Iris pigment epithelial cell (primary cell): Measurements from ENCODE around the gene ARFGAP1.
"Not testable (repeated sequence)": the region's sequence is repeated elsewhere in the genome, so short reads cannot be mapped to it uniquely, and the experiment has no call there.

ENCODE experiments used
- DNase-seq: peaks from one replicate; pipeline ENCODE4 v3.0.0-alpha.2; 2011; ENCODE audit warnings: low read depth

The ARFGAP1 gene

DNA sequence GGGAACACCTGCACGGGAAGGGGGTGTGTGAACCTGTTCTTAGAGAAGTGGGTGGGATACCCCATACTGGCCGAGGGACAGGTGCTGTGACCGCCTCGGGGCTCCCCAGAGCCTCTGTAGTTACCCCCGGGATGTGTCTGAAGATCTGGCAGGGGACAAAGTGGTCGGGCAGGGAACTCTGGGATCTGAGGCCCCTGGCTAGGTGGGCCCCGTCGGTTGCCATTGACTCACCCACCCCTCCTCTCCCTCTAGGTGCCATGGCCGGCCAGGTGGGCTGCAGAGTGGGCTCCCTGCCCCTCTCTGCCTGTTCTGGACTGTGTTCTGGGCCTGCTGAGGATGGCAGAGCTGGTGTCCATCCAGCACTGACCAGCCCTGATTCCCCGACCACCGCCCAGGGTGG lies 32.6 kb upstream of the ARFGAP1 start:
- DNase-seq, result no peak

DNA sequence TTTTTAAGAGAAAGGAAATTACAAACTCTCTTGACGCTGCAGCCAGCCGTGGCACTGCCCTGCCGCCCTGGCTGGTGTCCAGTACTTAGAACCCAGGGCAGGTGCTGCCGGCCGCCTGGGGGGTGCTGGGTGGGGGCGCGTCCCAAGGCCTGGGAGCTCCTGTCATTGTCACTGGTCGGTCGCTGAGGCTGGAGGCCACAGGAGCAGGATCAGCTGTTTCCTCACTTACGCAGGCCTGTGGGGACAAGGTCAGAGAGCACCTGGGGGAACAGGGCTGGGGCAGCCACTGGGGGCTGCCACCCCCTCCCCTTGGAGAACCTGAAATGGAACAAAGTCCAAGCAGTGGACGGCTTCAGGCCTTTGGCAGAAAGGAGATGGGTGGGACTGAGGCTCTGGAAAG lies 31.3 kb upstream of the ARFGAP1 start:
- no peak for DNase-seq

DNA sequence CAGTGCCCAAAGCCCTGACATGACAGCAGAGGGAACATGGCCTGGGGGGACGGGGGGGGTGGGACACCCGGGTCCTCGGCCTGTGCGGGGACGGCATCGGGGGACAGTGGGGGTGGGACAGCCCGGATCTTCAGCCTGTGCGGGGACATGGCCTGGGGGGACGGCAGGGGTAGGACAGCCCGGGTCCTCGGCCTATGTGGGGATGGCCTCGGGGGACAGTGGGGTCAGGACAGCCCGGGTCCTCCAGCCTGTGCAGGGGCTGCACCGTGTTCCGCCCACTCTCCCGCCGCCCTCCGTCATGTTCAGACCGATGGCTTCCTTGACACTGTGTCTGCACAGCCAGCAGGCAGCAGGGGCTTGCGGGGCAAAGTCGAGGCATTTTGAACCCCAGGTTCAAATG lies 29.9 kb upstream of the ARFGAP1 start:
- no peak for DNase-seq

DNA sequence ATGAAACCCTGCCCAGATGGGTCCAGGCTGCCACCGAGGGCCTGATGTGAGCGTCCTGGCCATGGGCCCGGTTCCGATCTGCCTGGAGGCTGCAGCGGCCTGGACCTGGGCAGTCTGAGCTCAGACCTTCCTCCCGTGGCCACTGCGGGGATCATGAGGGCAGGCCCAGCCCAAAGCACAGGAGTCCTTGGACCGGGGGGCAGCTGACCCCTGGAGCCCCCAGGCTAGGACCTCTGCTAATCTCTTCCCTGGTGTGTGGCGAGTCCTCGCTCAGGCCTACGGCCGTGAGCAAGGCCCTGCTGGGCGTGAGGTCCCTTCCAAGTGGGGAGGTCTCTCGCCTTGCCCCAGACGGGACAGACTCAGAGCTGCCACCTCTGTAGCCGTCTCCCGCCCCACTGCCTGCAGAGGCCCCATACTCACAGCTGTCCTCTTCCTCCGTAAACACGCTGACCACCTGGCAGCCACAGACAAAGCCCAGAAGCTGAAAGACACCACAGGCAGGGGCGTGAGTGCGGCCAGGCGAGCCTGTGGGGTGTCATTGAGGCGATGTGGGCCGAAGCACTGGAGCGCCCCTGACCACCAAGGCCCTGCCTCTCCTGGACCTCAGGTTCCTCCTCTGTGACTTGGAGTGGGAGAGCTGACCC lies 28.9 kb upstream of the ARFGAP1 start:
- no peak for DNase-seq

DNA sequence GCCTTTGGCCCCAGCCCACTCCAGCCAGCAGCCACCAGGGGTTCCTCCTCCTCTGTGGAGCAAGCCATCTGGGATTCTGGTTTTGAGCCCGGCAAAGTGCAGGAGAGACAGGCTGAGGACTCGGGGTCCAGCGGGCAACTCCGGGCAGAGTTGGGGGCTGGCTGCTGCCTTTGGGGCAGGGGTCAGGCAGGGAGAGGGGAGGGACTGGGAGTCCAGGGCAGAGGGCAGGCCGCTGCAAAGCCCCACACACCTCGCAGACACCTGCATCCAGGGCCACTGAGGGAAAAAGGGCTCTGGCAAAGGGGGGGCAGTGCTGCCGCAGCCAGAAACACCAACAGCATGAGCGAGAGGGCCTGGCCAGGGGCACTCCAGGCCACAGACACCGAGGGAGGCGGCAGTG lies 28.1 kb upstream of the ARFGAP1 start:
- DNase-seq, result no peak

DNA sequence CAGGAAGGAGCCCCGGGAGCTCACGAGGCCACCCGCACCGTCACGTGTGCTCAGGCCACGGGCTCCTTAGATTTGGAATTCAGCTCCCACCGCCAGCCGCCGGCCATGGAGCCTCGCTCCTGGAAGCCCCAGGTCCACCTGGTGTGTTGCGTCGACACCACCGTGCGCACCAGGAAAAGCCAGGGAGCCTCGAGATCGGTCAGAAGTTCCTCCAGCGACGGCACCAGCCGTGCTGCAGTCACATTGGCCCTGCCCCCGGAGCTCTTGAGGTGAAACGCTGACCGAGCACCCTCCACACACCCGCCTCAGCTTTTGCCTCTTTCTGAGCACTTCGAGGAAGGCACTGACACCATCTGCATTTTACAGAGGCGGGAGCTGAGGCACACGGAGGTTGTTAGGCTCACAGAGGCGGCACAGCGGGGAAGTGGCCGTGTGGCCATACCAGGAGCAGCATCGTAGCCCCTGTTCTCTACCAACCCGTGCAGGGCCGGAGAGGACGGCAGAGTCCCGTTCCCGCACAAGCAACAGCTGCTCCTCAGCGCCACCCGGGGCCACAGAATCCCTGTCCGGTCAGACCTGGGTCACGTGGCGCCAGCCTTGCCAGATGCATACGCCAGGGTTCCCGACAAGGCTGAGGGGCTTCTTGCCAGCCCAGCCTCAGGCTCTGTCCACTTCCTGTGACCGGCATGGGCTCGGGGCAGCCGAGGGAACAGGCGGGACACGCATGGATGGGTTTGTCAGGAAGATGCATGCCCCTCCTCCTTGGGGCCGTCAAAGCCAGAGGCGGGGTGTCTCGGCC lies 25.9 kb upstream of the ARFGAP1 start:
- no peak for DNase-seq

DNA sequence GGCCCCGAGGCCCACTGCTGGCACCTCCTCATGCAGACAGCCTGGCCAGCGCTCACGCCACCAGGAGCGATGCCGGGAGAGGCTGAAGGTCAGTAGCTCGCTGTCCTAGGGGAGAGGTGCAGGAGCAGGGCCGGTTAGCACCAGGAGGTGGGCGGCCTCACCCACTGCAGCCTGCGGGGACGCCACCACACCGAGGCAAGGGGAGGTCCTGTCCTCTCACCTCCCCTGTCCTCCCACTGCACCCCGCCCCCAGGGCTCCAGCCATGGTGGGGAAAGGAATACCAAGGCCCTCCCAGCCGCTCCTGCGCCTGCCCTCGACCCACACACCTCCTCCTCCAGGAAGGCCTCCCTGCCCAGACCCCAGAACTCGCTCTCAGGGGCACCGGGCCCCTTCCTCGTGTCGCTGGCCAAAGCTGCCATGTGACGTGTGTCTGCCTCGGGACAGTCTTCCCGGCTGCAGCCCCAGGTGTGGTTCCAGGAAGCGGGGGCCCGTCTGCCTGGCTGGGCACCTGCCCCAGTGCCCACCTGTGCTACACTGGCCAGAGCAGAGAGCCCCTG lies 24.9 kb upstream of the ARFGAP1 start:
- DNase-seq, result no peak

DNA sequence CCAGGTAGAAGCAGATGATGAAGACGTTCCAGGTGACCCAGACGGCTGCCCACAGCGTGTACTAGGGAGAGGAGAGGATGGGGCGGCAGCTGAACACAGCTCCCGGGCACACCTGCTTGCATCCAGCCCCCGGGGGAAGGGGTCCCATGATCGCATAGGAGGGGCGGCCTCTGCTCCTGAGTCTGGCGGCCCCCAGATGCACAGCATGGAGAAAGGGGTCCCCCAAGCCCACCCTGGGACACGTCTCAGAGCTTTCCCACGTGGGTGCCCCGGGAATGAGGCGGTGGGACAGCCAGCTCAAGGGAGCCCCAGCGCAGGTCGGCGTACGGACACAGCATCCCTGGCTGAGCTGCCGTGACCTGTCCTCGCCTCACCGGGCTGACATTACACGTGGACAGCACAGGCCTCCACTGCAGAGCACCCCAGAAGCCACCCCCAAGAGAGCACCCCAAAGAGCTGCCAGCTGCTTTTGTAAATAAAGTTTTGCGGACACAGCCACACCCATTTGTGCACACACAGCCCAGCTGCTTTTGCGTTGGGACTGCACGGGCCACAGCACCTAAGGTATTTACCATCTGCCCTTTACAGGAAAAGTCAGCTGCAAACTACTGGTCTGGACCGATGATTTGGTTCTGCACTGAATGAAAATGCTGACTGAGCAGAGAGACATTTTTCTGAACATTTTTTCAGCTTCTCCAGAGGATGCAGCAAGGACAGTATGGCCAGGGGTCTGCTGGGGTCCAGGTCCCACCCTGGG lies 23.6 kb upstream of the ARFGAP1 start:
- no peak for DNase-seq

DNA sequence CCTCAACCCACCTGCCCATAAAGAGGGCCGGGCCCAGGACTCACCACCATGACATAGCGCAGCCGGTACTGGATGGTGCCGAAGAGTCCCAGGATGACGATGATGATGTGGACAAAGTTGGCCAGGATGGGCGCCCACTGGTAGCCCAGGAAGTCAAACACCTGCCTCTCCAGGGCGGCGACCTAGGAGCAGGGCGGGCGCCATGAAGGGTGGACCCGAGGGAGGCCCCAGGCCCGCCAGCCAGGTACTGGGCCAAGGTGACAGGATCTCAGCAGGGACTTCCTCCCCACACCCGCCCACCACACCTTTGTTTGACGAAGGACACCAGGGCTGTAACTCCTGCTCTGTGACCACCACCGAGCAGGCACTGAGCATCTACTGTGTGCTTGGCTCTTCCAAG lies 22.7 kb upstream of the ARFGAP1 start:
- DNase-seq, result no peak

DNA sequence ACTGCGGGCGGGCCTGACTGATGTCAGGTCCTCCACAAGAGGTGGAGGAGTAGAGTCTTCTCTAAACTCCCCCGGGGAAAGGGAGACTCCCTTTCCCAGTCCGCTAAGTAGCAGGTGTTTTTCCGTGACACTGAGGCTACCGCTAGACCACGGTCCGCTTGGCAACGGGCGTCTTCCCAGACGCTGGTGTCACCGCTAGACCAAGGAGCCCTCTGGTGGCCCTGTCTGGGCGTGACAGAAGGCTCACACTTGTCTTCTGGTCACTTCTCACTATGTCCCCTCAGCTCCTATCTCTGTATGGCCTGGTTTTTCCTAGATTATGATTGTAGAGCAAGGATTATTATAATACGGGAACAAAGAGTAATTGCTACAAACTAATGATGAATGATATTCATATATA lies 21.3 kb upstream of the ARFGAP1 start:
- DNase-seq, result not testable (repeated sequence)

DNA sequence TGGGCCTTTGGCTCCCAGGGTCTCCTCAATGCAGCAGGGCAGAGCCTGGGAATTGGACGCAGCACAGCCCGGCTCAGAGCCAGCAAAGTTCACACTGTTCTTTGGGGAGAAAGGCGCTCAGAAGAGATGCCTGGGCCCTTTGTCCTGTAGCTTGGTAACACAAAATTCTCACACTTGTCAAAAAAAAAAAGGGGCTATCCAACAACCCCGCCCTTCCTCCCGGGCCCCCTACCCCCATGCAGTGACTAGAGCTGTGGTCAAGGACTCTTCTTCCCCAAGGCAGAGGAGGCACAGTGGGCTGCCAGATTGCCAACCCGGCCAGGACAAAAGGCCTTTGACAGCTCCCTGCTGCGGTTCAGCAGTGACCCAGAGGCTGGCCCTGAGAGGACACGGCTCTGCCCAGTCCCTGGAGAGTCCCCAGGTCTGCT lies 20.3 kb upstream of the ARFGAP1 start:
- DNase-seq, result no peak

DNA sequence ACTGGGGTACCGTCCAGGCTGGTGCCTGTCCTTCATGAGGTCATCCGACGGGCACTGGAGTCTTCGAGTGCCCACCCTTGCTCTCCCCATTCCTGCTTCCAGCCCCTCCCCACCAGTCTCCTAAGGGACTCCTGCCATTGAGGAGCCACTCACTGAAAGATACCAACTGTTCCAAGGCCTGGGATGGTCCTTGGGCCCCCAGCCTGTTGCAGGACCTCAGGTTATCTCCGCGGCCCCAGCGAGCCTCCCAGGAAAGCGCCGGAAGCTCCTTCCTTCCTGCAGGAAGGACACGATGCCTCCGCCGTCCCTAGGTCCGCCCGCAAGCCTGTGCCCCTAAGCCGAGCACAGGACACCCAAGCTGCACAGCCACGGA lies 19.6 kb upstream of the ARFGAP1 start:
- DNase-seq, result no peak

DNA sequence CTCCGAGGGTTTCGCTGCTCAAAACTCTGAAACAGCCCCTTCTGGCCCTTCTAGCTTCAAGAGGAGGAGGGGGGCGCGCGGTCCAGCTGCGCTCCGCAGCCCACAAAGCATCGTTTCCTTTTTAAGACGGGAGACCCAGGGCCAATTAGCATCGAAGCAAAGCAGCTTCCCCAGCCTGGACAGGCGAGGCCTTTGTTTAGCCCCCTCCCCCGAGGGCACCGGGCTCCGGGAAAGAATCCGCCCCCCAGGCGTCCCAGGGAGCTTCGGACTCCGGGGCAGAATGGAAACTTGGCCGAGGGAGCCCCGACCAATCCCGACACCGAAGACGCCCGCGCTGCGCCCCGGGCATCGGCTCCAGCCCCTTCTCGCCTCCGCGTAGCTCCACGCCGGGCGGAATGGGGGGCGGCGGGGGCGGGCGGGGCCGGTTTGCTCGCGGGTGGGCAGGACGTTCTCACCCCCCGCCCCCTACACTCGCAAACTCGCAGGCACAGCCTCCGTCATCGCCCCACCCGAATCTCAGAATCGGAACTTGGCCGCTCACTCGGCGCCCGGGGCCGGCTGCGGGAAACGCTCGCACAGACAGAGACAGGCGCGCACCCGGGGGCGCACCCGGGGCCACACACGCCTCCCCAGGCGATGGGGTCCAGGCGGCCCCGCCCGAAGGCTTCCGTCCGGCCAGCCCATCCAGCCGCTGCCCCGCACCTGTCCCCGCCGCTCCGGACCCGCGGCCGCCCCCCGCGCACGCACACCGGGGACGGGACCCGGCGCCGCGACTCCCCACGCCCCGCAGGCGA lies 19.0 kb upstream of the ARFGAP1 start:
- DNase-seq, result no peak

DNA sequence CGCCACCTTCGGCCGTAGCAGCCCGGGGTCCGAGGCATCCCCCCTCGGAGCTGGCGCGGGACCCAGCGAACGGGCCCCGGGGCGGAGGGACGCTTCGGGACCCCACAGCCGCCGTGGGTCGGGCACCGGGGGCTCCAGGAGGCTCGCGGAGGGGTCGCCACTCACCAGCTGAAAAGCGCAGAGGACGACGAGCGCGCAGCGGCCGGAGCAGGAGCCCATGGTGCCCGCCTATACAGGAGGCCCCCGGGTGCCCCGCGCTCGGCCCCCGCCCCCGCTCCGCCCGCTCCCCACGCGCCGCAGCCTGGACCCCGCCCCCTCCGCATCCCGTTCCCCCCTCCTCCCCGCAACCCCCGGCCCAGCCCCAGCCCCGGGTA lies 18.4 kb upstream of the ARFGAP1 start, which contains the start of gene NKAIN4:
TSS of gene NKAIN4 (minus strand) at position 232 of the 374 bp plus-strand sequence. CDS start at position 219, 13 bp downstream.
- no peak for DNase-seq

DNA sequence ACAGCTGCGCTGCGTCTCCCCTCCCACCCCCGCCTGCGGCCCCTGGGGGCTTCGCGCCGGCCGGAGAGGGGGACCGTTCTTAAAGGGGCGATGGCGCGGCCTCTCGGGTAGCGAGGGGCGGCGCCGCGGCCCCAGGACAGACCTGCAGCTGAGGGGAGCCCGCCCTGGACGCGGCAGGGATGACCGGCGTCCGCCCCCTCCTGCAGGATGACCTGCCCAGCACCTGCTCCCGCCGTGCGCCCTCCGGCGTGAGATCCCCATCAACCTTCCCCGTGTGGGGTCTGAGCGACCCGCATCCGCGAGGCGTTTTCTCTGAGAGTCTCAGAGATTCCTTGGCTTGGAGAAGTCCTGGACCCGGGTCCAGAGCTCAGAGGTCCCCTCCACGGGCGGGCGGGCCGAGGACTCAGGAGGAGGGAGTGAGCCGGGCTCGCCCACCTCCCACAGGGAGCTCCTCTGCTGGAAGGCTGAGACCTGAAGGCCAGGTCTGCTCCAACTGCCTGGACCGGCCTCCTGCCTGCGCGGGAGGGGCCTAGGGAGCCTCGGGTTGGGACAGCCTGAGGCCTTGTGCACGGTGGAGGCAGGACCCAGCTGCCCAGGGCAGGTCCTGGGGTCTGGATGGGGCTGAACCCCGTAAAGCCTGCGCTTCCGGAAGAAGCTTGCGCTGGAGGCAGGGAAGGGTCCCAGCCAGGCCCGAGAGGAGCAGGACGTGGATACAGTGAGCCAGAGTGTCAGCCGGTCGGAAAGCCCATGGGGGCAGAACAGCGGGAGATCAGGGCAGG lies 17.8 kb upstream of the ARFGAP1 start:
- DNase-seq, result no peak

DNA sequence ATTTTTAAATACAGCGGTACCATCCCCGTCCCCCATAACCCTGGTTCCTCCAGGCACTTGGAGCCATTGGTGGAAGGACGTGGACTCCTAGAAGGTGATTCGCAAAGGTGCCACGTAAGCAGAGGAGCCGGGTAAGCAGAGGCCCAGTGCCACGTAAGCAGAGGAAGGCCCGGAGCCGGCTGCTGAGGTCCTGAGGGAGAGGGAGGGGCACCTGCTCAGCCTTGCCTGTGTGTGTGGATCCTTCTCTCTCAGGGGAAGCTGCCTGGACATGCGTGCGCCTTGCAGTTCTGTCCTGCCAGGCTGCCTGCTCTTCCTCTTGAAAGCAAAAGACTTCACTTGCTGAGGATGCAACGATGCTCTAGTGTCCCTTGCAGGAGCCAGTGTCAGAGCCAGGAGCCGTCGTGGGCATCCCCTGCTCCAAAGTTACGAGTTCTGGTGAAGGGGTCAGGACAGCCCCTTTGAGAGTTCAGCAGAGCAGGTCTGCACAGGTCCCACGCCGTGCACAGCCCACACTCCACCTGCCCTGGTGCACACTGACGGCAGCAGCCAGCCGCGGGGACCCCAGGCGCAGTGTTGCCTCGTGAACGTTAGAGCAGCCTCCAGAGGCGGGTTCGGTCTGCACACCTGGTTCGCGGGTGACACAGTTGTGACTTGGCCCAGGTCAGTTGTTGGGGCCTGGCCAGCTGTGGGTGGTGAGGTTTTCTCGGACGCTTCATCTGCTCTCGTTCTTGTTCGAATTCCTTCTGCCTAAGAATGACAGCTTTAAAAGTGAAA lies 16.5 kb upstream of the ARFGAP1 start:
- DNase-seq, result no peak

DNA sequence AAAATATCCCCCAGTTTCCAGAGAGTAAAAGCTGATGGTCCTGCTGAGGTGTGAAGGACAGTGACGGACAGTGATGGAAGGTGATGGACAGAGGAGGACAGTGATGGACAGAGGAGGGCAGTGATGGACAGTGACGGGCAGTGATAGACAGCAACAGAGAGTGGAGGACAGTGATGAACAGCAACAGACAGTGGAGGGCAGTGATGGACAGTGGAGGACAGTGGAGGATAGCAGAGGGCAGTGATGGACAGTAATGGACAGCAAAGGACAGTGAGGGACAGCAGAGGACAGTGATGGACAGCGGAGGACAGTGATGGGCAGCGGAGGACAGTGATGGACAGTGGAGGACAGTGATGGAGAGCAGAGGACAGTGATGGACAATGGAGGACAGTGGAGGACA lies 15.7 kb upstream of the ARFGAP1 start:
- DNase-seq, result no peak

DNA sequence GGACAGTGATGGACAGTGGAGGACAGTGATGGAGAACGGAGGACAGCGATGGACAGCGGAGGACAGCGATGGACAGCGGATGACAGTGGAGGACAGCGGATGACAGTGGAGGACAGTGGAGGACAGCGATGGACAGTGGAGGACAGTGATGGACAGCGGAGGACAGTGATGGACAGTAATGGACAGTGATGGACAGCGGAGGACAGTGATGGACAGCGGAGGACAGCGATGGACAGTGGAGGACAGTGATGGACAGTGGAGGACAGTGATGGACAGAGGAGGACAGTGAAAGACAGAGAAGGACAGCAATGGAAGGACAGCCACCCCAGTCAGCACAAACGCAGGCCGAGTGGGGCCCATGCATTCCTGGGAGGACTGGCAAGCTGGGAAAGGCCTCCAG lies 15.0 kb upstream of the ARFGAP1 start:
- no peak for DNase-seq

DNA sequence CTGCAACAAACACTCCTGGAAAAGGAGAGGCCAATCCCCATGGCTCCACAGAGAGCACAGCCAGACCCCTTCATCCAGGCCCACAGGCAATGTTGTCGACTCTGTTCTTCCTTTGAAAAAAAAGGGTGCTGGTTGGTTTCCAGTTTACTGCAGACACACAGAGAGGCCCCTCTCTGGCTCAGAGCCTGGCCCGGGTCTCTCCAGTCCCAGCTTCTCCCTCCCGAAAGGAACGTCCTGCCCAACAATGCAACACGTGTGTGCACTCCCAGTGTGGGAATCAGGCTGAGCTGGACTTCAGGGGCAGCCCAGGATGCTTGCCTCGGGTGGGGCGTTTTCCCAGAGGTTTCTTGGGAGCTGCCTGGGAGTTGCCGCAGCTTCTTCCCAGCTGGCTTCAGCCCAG lies 13.8 kb upstream of the ARFGAP1 start:
- no peak for DNase-seq

DNA sequence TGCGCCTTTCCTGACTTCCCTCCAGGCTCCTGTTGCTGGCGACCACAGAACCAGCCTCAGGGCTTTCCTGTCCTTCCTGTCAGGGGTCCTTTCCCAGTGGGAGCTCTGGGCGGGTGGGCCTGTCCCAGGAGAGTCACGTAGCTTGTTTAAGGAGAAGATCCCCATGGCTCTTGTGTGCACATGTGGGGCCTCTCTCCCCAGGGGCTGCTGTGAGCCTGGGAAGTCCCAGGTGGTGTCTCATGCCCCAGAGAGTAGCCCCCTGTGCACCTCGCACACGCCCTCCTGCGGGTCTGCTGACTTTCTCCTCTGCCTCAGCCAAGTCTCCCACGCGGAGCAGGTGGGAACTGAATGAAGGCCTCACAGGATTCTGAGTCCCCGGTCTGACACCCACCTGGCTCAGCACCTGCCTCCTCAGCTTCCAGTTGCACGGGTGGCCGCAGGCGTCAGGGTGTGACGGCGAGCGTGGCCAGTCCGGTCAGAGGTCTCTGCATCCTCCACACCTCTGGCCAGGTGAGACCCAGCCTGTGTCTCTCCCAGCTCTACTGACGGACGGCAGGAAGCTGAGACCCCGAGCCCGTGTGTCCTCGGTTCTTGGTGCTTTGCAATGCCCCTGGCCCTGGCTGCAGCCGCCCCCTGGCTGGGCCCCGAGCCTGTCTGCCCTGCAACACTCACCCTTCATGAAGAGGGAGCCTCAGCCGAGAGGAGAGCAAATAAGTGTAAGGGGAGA lies 12.7 kb upstream of the ARFGAP1 start:
- no peak for DNase-seq
